ENCODE results near the gene PSMD8.
A peak's percentile ranks its signal among the peaks of the same experiment; 100 is the strongest.
"Not testable (repeated sequence)": the region's sequence is repeated elsewhere in the genome, so short reads cannot be mapped to it uniquely, and the experiment has no call there.

Gene PSMD8

DNA sequence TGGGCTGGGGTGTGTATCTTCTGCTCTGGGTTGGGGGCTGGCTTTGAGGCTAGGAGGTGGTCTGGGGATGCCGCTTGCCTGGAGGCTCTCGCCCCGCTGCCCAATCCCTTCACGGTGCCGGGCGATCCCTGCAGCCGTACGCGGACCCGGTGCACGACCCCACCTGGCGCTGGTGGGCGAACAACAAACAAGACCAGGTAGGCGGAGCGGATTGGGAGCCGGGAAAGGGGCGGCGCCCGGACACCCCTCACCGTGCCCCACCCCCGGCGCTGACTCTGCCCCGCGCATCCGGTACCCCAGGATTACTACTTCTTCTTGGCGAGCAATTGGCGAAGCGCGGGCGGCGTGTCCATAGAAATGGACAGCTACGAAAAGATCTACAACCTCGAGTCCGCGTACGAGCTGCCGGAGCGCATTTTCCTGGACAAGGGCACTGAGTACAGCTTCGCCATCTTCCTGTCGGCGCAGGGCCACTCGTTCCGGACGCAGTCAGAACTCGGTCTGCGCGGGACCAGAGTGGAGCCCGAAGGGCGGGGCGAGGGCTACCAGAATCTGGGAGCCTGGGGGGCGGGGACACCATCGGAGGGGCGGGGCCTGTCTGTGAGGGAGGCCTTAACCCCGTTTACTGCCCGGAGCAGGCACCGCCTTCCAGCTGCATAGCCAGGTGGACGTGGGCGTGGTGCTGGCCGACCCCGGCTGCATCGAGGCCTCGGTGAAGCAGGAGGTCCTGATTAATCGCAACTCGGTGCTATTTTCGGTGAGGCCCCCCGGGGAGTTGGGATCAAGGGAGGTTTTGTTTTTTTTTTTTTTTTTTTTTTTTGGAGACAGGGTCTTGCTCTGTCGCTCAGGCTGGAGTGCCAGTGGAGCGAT lies 12.1 kb upstream of the PSMD8 start:
- no peak overlapping the region for H4K91ac ChIP-seq (ENCODE audit: low read depth, low read length, poor library complexity)
- no peaks in the 10 kb centered on the region for H3K79me1 ChIP-seq (ENCODE audit: low read depth, low read length)
- peak overlapping the region; percentile 97 for H3K4me2 ChIP-seq (ENCODE audit: insufficient read depth, low read length, poor library complexity, severe bottlenecking)
- no peak overlapping the region for H2BK120ac ChIP-seq (ENCODE audit: low read depth, low read length)
- H3K18ac ChIP-seq (ENCODE audit: low read length): peak overlapping the region; percentile 96
- no peak overlapping the region for H4K8ac ChIP-seq (ENCODE audit: low read depth, low read length)
- H3K4ac ChIP-seq (ENCODE audit: low read length): no peak overlapping the region
- peak overlapping the region; percentile 81 for H3K9ac ChIP-seq (ENCODE audit: low read depth, low read length, poor library complexity)
- H3K4me1 ChIP-seq (ENCODE audit: control insufficient read depth in 2 of 2, insufficient read depth in 1 of 2, low read depth in 1 of 2, low read length in 2 of 2): peaks cover 4% of the 10 kb centered on the region in 2 donors
- peak; percentile 77 for DNase-seq (ENCODE audit: low spot score)
- peak overlapping the region; percentile 51 to 88 for H3K4me3 ChIP-seq (ENCODE audit: low read length in 2 of 2)
- H3K36me3 ChIP-seq (replicated peaks in 1 of 2; ENCODE audit: control insufficient read depth in 2 of 2, insufficient read depth in 2 of 2, low read length in 2 of 2): no peaks in the 10 kb centered on the region
- H3K27me3 ChIP-seq (ENCODE audit: control insufficient read depth in 3 of 3, insufficient read depth in 3 of 3, low read depth in 1 of 3, low read length in 3 of 3): peaks cover 0 to 39% (median 22%) of the 10 kb centered on the region in 3 experiments
- H2AK5ac ChIP-seq (ENCODE audit: low read depth, low read length): no peak overlapping the region
- peaks cover 3 to 4% of the 10 kb centered on the region in 2 donors for H3K9me3 ChIP-seq (replicated peaks in 1 of 2; ENCODE audit: control insufficient read depth in 2 of 2, insufficient read depth in 1 of 2, low read depth in 1 of 2, low read length in 2 of 2)
- H3K14ac ChIP-seq (ENCODE audit: low read length): no peak overlapping the region
- peak overlapping the region; percentile 93 for H3K23ac ChIP-seq (ENCODE audit: low read depth, low read length, poor library complexity)
- H3K27ac ChIP-seq (replicated peaks; ENCODE audit: low read length): peak overlapping the region; percentile 78
- H2AFZ ChIP-seq (ENCODE audit: low read length): peak overlapping the region; percentile 98
- peak overlapping the region; percentile 19 for H2BK5ac ChIP-seq (ENCODE audit: low read length)
- WGBS, 2 donors (ENCODE audit: extremely low coverage in 2 of 2, insufficient read length in 2 of 2, insufficient replicate concordance in 1 of 2): no CpG with 5 or more reads among the region's 68 CpGs
- no peak overlapping the region for H2BK15ac ChIP-seq (ENCODE audit: low read length)
- no peak overlapping the region for H2BK12ac ChIP-seq (ENCODE audit: low read length)

- not testable (repeated sequence) for H3K4me2 ChIP-seq (ENCODE audit: insufficient read depth, low read length, poor library complexity, severe bottlenecking); H2AK5ac ChIP-seq (ENCODE audit: low read depth, low read length); H2BK12ac ChIP-seq (ENCODE audit: low read length); H3K9ac ChIP-seq (ENCODE audit: low read depth, low read length, poor library complexity); H3K36me3 ChIP-seq (replicated peaks in 1 of 2; ENCODE audit: control insufficient read depth in 2 of 2, insufficient read depth in 2 of 2, low read length in 2 of 2); H3K14ac ChIP-seq (ENCODE audit: low read length); H3K4ac ChIP-seq (ENCODE audit: low read length); H3K18ac ChIP-seq (ENCODE audit: low read length); H4K91ac ChIP-seq (ENCODE audit: low read depth, low read length, poor library complexity); DNase-seq (ENCODE audit: low spot score); H2BK120ac ChIP-seq (ENCODE audit: low read depth, low read length); H3K23ac ChIP-seq (ENCODE audit: low read depth, low read length, poor library complexity); H3K79me1 ChIP-seq (ENCODE audit: low read depth, low read length); H3K9me3 ChIP-seq (replicated peaks in 1 of 2; ENCODE audit: control insufficient read depth in 2 of 2, insufficient read depth in 1 of 2, low read depth in 1 of 2, low read length in 2 of 2); H2BK15ac ChIP-seq (ENCODE audit: low read length); H3K27ac ChIP-seq (replicated peaks; ENCODE audit: low read length); H4K8ac ChIP-seq (ENCODE audit: low read depth, low read length); H3K4me1 ChIP-seq (ENCODE audit: control insufficient read depth in 2 of 2, insufficient read depth in 1 of 2, low read depth in 1 of 2, low read length in 2 of 2)
- H2AFZ ChIP-seq (ENCODE audit: low read length): peak overlapping the region; percentile 98
- H2BK5ac ChIP-seq (ENCODE audit: low read length): peak overlapping the region; percentile 19
- H3K27me3 ChIP-seq (ENCODE audit: control insufficient read depth in 3 of 3, insufficient read depth in 3 of 3, low read depth in 1 of 3, low read length in 3 of 3): peaks cover 0 to 34% (median 22%) of the 10 kb centered on the region in 3 experiments
- H3K4me3 ChIP-seq (ENCODE audit: low read length in 2 of 2): peak overlapping the region; percentile 51 to 68
- WGBS, 2 donors (ENCODE audit: extremely low coverage in 2 of 2, insufficient read length in 2 of 2, insufficient replicate concordance in 1 of 2): no CpG with 5 or more reads among the region's 16 CpGs
These were observed 11.3 kb upstream of the PSMD8 start for GRCh38 chr19:38362946-38363688.

DNA sequence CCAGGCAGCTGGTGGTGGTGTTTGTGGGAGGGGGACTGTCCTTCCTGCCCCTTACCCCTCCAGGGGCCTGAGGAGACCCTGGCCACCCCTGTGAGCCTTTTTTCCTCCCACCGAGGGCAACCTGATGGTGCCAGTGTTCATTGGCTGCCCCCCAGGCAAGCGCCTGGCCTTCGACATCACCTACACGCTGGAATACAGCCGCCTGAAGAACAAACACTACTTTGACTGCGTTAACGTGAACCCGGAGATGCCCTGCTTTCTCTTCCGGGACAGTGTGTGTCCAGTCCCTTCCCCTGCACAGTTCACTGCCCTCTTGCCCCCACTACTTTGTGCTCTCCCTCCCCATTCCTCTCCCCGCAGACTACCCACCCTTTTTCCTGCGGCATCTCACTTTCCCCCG lies 7.3 kb upstream of the PSMD8 start:
- peak overlapping the region; percentile 65 for H3K18ac ChIP-seq (ENCODE audit: low read length)
- no peak overlapping the region for H3K27ac ChIP-seq (replicated peaks; ENCODE audit: low read length)
- H3K4ac ChIP-seq (ENCODE audit: low read length): no peak overlapping the region
- H2AFZ ChIP-seq (ENCODE audit: low read length): peak overlapping the region; percentile 7
- peaks cover 0 to 16% (median 0%) of the 10 kb centered on the region in 3 experiments for H3K27me3 ChIP-seq (ENCODE audit: control insufficient read depth in 3 of 3, insufficient read depth in 3 of 3, low read depth in 1 of 3, low read length in 3 of 3)
- H2BK15ac ChIP-seq (ENCODE audit: low read length): peak overlapping the region; percentile 87
- H4K91ac ChIP-seq (ENCODE audit: low read depth, low read length, poor library complexity): no peak overlapping the region
- WGBS, 2 donors (ENCODE audit: extremely low coverage in 2 of 2, insufficient read length in 2 of 2, insufficient replicate concordance in 1 of 2): no CpG with 5 or more reads among the region's 12 CpGs
- H3K23ac ChIP-seq (ENCODE audit: low read depth, low read length, poor library complexity): no peak overlapping the region
- DNase-seq (ENCODE audit: low spot score): no peak
- no peak overlapping the region for H4K8ac ChIP-seq (ENCODE audit: low read depth, low read length)
- peaks cover 0 to 3% of the 10 kb centered on the region in 2 donors for H3K9me3 ChIP-seq (replicated peaks in 1 of 2; ENCODE audit: control insufficient read depth in 2 of 2, insufficient read depth in 1 of 2, low read depth in 1 of 2, low read length in 2 of 2)
- no peaks in the 10 kb centered on the region for H3K36me3 ChIP-seq (replicated peaks in 1 of 2; ENCODE audit: control insufficient read depth in 2 of 2, insufficient read depth in 2 of 2, low read length in 2 of 2)
- H2BK5ac ChIP-seq (ENCODE audit: low read length): peak overlapping the region; percentile 90
- H2AK5ac ChIP-seq (ENCODE audit: low read depth, low read length): peak overlapping the region; percentile 97
- peak overlapping the region; percentile 81 for H2BK120ac ChIP-seq (ENCODE audit: low read depth, low read length)
- H3K14ac ChIP-seq (ENCODE audit: low read length): no peak overlapping the region
- H3K4me2 ChIP-seq (ENCODE audit: insufficient read depth, low read length, poor library complexity, severe bottlenecking): no peak overlapping the region
- H3K9ac ChIP-seq (ENCODE audit: low read depth, low read length, poor library complexity): no peak overlapping the region
- H3K4me3 ChIP-seq (ENCODE audit: low read length in 2 of 2): no peak overlapping the region
- peak overlapping the region; percentile 10 for H2BK12ac ChIP-seq (ENCODE audit: low read length)
- H3K4me1 ChIP-seq (ENCODE audit: control insufficient read depth in 2 of 2, insufficient read depth in 1 of 2, low read depth in 1 of 2, low read length in 2 of 2): peaks cover 4 to 9% of the 10 kb centered on the region in 2 donors
- no peaks in the 10 kb centered on the region for H3K79me1 ChIP-seq (ENCODE audit: low read depth, low read length)

GRCh38 chr19:38369584-38369983 lies 4.8 kb upstream of the PSMD8 start:
- Histone ChIP-seq H3K14ac (ENCODE audit: low read length) (no peak overlapping the region), H4K91ac (ENCODE audit: low read depth, low read length, poor library complexity) (no peak overlapping the region), H2BK12ac (ENCODE audit: low read length) (no peak overlapping the region), H3K4ac (ENCODE audit: low read length) (no peak overlapping the region), H2BK5ac (ENCODE audit: low read length) (no peak overlapping the region), H3K4me1 (ENCODE audit: control insufficient read depth in 2 of 2, insufficient read depth in 1 of 2, low read depth in 1 of 2, low read length in 2 of 2) (peaks cover 0 to 8% of the 10 kb centered on the region in 2 donors), H3K23ac (ENCODE audit: low read depth, low read length, poor library complexity) (no peak overlapping the region), H3K27me3 (ENCODE audit: control insufficient read depth in 3 of 3, insufficient read depth in 3 of 3, low read depth in 1 of 3, low read length in 3 of 3) (peaks cover 0 to 16% (median 0%) of the 10 kb centered on the region in 3 experiments), H4K8ac (ENCODE audit: low read depth, low read length) (no peak overlapping the region), H3K36me3 (replicated peaks in 1 of 2; ENCODE audit: control insufficient read depth in 2 of 2, insufficient read depth in 2 of 2, low read length in 2 of 2) (no peaks in the 10 kb centered on the region), H3K79me1 (ENCODE audit: low read depth, low read length) (no peaks in the 10 kb centered on the region), H3K27ac (replicated peaks; ENCODE audit: low read length) (no peak overlapping the region), H2AK5ac (ENCODE audit: low read depth, low read length) (no peak overlapping the region), H3K4me2 (ENCODE audit: insufficient read depth, low read length, poor library complexity, severe bottlenecking) (no peak overlapping the region), H2BK15ac (ENCODE audit: low read length) (no peak overlapping the region), H2BK120ac (ENCODE audit: low read depth, low read length) (no peak overlapping the region), H3K18ac (ENCODE audit: low read length) (no peak overlapping the region), H3K9ac (ENCODE audit: low read depth, low read length, poor library complexity) (no peak overlapping the region), H2AFZ (ENCODE audit: low read length) (no peak overlapping the region), H3K4me3 (ENCODE audit: low read length in 2 of 2) (no peak overlapping the region), H3K9me3 (replicated peaks in 1 of 2; ENCODE audit: control insufficient read depth in 2 of 2, insufficient read depth in 1 of 2, low read depth in 1 of 2, low read length in 2 of 2) (peaks cover 0 to 3% of the 10 kb centered on the region in 2 donors)
- DNase-seq (ENCODE audit: low spot score): no peak
- no CpG with 5 or more reads among the region's 2 CpGs for WGBS, 2 donors (ENCODE audit: extremely low coverage in 2 of 2, insufficient read length in 2 of 2, insufficient replicate concordance in 1 of 2)

Measured in neuronal stem cell (in vitro differentiated cells).